PFSK-1 (cell line): ENCODE data around the gene MAPK8IP3.

Experiments
- POLR2AphosphoS5 ChIP-seq: IDR thresholded peaks from 2 replicates; pipeline ENCODE4 v1.6.1; 2012; ENCODE audit warnings: low read depth, mild to moderate bottlenecking, control low read depth, low read length, moderate library complexity
- REST ChIP-seq, 2 experiments: IDR thresholded peaks; 2 replicates each; pipeline versions ENCODE4 v1.6.1 to v1.8.0; 2011 to 2012; ENCODE audit warnings: low read depth in 2 of 2, low read length in 2 of 2, control low read depth in 1 of 2, inconsistent platforms in 1 of 2, mild to moderate bottlenecking in 1 of 2, moderate library complexity in 1 of 2; ENCODE audit not compliant: insufficient read depth in 1 of 2
- SIN3A ChIP-seq: IDR thresholded peaks from 2 replicates; pipeline ENCODE4 v1.6.1; 2012; ENCODE audit warnings: mild to moderate bottlenecking, low read length, moderate library complexity, borderline replicate concordance; ENCODE audit not compliant: insufficient read depth
- TAF1 ChIP-seq: IDR thresholded peaks from 2 replicates; pipeline ENCODE4 v1.6.1; 2012; ENCODE audit warnings: low read length, control low read depth, borderline replicate concordance; ENCODE audit not compliant: insufficient read depth

- TF ChIP-seq REST (IDR thresholded peaks at IDR 0.05; ENCODE audit: insufficient read depth in 1 of 2, low read depth in 2 of 2, low read length in 2 of 2) = no peak
- TF ChIP-seq TAF1 = no peak
- no peak for TF ChIP-seq SIN3A
- TF ChIP-seq POLR2AphosphoS5 = no peak
These were observed 17.6 kb downstream of the MAPK8IP3 start for GRCh38 chr16:1723450-1724147.
